B cell (primary cell): Measurements from ENCODE around the gene CNNM3. TPM values are rescaled to one million over a fixed set of nuclear protein-coding genes. Genes with fewer than 3 reads are reported as not detected.

Experiments used
- ATAC-seq: fragments of 200-7000 bp; cut with Tn5 transposase; one replicate; pipeline ENCODE4 v1.10.0; 2021; ENCODE audit warnings: low read depth, mild to moderate bottlenecking, moderate number of reproducible peaks, moderate library complexity
- CTCF ChIA-PET: fragments of 350-600 bp; sonication (Branson Sonifier 250); formaldehyde crosslinking; loops from one replicate; lab custom pipeline; 2021; ENCODE audit warnings: antibody characterized with exemption, inconsistent platforms; lab: Charles Lee
- POLR2A ChIA-PET: fragments of 350-600 bp; sonication (Branson Sonifier 250); formaldehyde crosslinking; loops from one replicate; lab custom pipeline; 2021; ENCODE audit warnings: antibody characterized with exemption; lab: Charles Lee
- DNase-seq: peaks from one replicate; pipeline ENCODE4 v3.0.0; 2013
- H2AFZ ChIP-seq: 2 replicates; pipeline ENCODE4 v1.6.1; 2012; ENCODE audit warnings: mild to moderate bottlenecking, low read depth, low read length; ENCODE audit not compliant: insufficient read depth, poor library complexity, severe bottlenecking
- H3K27ac ChIP-seq, 2 donors: 1 replicate in 1 of 2; 2 replicates in 1 of 2; pipeline ENCODE4 v1.5.1; 2012 to 2013; ENCODE audit warnings: low read length in 2 of 2, mild to moderate bottlenecking in 2 of 2, moderate library complexity in 1 of 2
- H3K27me3 ChIP-seq, 4 experiments: fragments of 200-600 bp in 1 of 4; sonication (generic) in 1 of 4; replicated peaks in 1 of 4; 1 replicate in 2 of 4; 2 replicates in 2 of 4; pipeline versions ENCODE4 v1.6.1 to v1.7.0; 2013 to 2016; ENCODE audit warnings: low read length in 3 of 4, mild to moderate bottlenecking in 2 of 4, mixed read lengths in 1 of 4, moderate library complexity in 1 of 4; ENCODE audit not compliant: insufficient read depth in 4 of 4, control insufficient read depth in 3 of 4; ENCODE audit errors: control extremely low read depth in 1 of 4
- H3K36me3 ChIP-seq, 2 experiments: replicated peaks in 1 of 2; 1 replicate in 1 of 2; 2 replicates in 1 of 2; pipeline versions ENCODE4 v1.6.1 to v1.7.1; 2013; ENCODE audit warnings: low read length in 1 of 2; ENCODE audit not compliant: insufficient read depth in 2 of 2, control insufficient read depth in 1 of 2; ENCODE audit errors: control extremely low read depth in 1 of 2, extremely low read depth in 1 of 2
- H3K4me1 ChIP-seq, 2 donors: fragments of 200-600 bp in 1 of 2; sonication (generic) in 1 of 2; 1 replicate in 1 of 2; 2 replicates in 1 of 2; pipeline versions ENCODE4 v1.5.1 to v1.6.1; 2013 to 2017; ENCODE audit warnings: low read length in 2 of 2; ENCODE audit not compliant: control insufficient read depth in 2 of 2, insufficient read depth in 2 of 2
- H3K4me2 ChIP-seq: replicated peaks from 2 replicates; pipeline ENCODE3; 2012; ENCODE audit warnings: mild to moderate bottlenecking, low read depth, low read length; ENCODE audit not compliant: poor library complexity, severe bottlenecking
- H3K4me3 ChIP-seq, 5 experiments: fragments of 200-600 bp in 1 of 5; sonication (generic) in 1 of 5; 1 replicate in 3 of 5; 2 replicates in 2 of 5; pipeline versions ENCODE4 v1.5.1 to v1.7.0; 2011 to 2016; ENCODE audit warnings: low read length in 4 of 5, mild to moderate bottlenecking in 4 of 5, low read depth in 2 of 5, control low read depth in 1 of 5, moderate library complexity in 1 of 5; ENCODE audit not compliant: insufficient read depth in 1 of 5; ENCODE audit errors: control extremely low read depth in 1 of 5, extremely low read depth in 1 of 5
- H3K79me2 ChIP-seq: fragments of 200-600 bp; sonication (generic); one replicate; pipeline ENCODE4 v1.6.0; 2016; ENCODE audit warnings: low read length; ENCODE audit not compliant: control insufficient read depth, insufficient read depth
- H3K9ac ChIP-seq: fragments of 200-600 bp; sonication (generic); 2 replicates; pipeline ENCODE4 v1.6.1; 2017; ENCODE audit warnings: mild to moderate bottlenecking, low read length, moderate library complexity
- H3K9me3 ChIP-seq, 3 donors: one replicate each; pipeline versions ENCODE4 v1.6.1 to v1.7.1; 2013; ENCODE audit warnings: low read length in 2 of 3; ENCODE audit not compliant: control insufficient read depth in 2 of 3, insufficient read depth in 1 of 3; ENCODE audit errors: control extremely low read depth in 1 of 3
- H4K20me1 ChIP-seq: 2 replicates; pipeline ENCODE4 v1.6.0; 2012; ENCODE audit warnings: mild to moderate bottlenecking, low read length; ENCODE audit not compliant: insufficient read depth, control insufficient read depth, poor library complexity, severe bottlenecking
- H3K27ac Mint-ChIP-seq: one replicate; pipeline ENCODE4 v1.8.0; 2021; ENCODE audit warnings: mixed read lengths
- H3K27me3 Mint-ChIP-seq: one replicate; pipeline ENCODE4 v1.8.0; 2021; ENCODE audit warnings: mixed read lengths
- H3K4me1 Mint-ChIP-seq: one replicate; pipeline ENCODE4 v1.8.0; 2021; ENCODE audit warnings: mixed read lengths
- H3K4me3 Mint-ChIP-seq: one replicate; pipeline ENCODE4 v1.8.0; 2021; ENCODE audit warnings: mixed read lengths
- H3K9me3 Mint-ChIP-seq: one replicate; pipeline ENCODE4 v1.8.0; 2022; ENCODE audit warnings: mixed read lengths; ENCODE audit not compliant: insufficient read depth
- EZH2 ChIP-seq: IDR thresholded peaks from 2 replicates; pipeline ENCODE4 v1.6.1; 2012; ENCODE audit warnings: borderline replicate concordance, low read depth, mild to moderate bottlenecking, moderate library complexity, low read length; ENCODE audit not compliant: insufficient read depth, poor library complexity, severe bottlenecking
- WGBS: methylation state at CpG from one replicate; pipeline ENCODE4 v1.1.5; 2013; ENCODE audit warnings: missing lambda C conversion rate; ENCODE audit not compliant: insufficient coverage; 5-methylcytosine and 5-hydroxymethylcytosine counted together
- intact Hi-C: fragments of 100-400 bp; cut with micrococcal nuclease; formaldehyde crosslinking; loops from one replicate; pipeline ENCODE4 v1.10.0; 2022
- polyA plus RNA-seq: library from polyadenylated mRNA; depleted of rRNA; stranded (reverse); fragments of >200 nt; gene quantifications from 2 replicates; pipeline ENCODE4 v1.2.3, GENCODE V29; 2012
- total RNA-seq, 2 donors: library from RNA; stranded (reverse); fragments of 120-200 nt in 1 of 2; gene quantifications; 1 replicate in 1 of 2; 2 replicates in 1 of 2; pipeline versions ENCODE4 v1.2.3 to v1.2.4, GENCODE V29; 2013 to 2022
- TF ChIP-seq, protein P1 (sequence below): fragments of 200-600 bp; IDR thresholded peaks from one replicate; pipeline ENCODE4 v1.8.0; 2022; ENCODE audit warnings: antibody characterized with exemption, mild to moderate bottlenecking

CNNM3 gene
- total and polyA plus RNA-seq, 2 donors (not counting 1 experiment from before 2014, with no cell fraction given), result 28.8 to 54.7 TPM

DNA sequence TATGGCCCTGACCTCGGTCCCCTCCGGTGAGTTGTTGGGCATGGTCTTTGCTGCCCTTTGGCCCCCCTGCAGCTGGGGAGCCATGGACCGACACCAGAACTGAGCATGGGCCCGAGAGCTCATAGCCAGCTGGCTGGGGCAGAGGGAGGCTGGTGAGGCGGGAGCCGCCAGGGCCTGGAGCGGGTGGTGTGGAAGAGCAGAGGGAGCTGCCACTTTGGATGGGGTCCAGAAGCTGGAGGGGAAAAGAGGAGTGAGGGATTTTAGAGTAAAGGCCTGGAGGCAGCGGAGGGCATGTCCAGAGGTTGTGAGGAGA is 16.5 kb upstream of the CNNM3 start:
- Histone ChIP-seq H3K4me1 (peaks cover 23 to 28% of the 10 kb centered on the region in 2 donors), H3K4me2 (no peak overlapping the region), H4K20me1 (no peaks in the 10 kb centered on the region), H3K9ac (no peak overlapping the region), H3K27ac (no peak overlapping the region), H3K4me3 (no peak overlapping the region), H2AFZ (no peak overlapping the region), H3K27me3 (no peaks in the 10 kb centered on the region), H3K9me3 (peaks cover 0 to under 1% (median 0%) of the 10 kb centered on the region in 3 donors), H3K36me3 (peaks cover 0 to 37% of the 10 kb centered on the region in 2 experiments), H3K79me2 (peaks cover 5% of the 10 kb centered on the region)
- no peaks in the 10 kb centered on the region for H3K9me3 Mint-ChIP-seq
- H3K4me3 Mint-ChIP-seq, result no peak overlapping the region
- POLR2A ChIA-PET, result interaction anchor here (1.9 kb wide), 1 partner anchor 17 kb away, joined by 5 read pairs; the partner anchor contains the start of gene CNNM3
- WGBS, result 98% methylated on average over 8 of the region's 8 CpGs
- intact Hi-C loops, result no loop called here
- TF ChIP-seq EZH2, result no peak
- TF ChIP-seq, protein P1, sequence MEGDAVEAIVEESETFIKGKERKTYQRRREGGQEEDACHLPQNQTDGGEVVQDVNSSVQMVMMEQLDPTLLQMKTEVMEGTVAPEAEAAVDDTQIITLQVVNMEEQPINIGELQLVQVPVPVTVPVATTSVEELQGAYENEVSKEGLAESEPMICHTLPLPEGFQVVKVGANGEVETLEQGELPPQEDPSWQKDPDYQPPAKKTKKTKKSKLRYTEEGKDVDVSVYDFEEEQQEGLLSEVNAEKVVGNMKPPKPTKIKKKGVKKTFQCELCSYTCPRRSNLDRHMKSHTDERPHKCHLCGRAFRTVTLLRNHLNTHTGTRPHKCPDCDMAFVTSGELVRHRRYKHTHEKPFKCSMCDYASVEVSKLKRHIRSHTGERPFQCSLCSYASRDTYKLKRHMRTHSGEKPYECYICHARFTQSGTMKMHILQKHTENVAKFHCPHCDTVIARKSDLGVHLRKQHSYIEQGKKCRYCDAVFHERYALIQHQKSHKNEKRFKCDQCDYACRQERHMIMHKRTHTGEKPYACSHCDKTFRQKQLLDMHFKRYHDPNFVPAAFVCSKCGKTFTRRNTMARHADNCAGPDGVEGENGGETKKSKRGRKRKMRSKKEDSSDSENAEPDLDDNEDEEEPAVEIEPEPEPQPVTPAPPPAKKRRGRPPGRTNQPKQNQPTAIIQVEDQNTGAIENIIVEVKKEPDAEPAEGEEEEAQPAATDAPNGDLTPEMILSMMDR, result no peak
- CTCF ChIA-PET, result interaction anchor here (1.1 to 3.8 kb wide), 7 partner anchors 15 to 245 kb away, joined by 4 to 45 read pairs (median 7); partner anchors contain the start of genes CNNM4 and KANSL3
- ATAC-seq, result no peak
- no peak overlapping the region for H3K27ac Mint-ChIP-seq
- H3K4me1 Mint-ChIP-seq, result peaks cover 2% of the 10 kb centered on the region
- no peak for DNase-seq
- no peaks in the 10 kb centered on the region for H3K27me3 Mint-ChIP-seq
